Measurements from ENCODE around the gene FBN1. TPM values are rescaled to one million over a fixed set of nuclear protein-coding genes. Genes with fewer than 3 reads are reported as not detected.

Gene FBN1
- total RNA-seq, 1 experiment from 2014 or later: 1.1 TPM

- DNase-seq: no peak
- CTCF ChIA-PET: no interaction called here
- Mint-ChIP-seq H3K27me3 (ENCODE audit: unreplicated experiment) (no peaks in the 10 kb centered on the region), H3K27ac (ENCODE audit: unreplicated experiment) (no peak overlapping the region), H3K36me3 (ENCODE audit: insufficient read depth, unreplicated experiment) (no peaks in the 10 kb centered on the region), H3K4me3 (ENCODE audit: low read depth, unreplicated experiment) (no peak overlapping the region), H3K4me1 (ENCODE audit: low read depth, unreplicated experiment) (peaks cover 8% of the 10 kb centered on the region), H3K9me3 (ENCODE audit: low read depth, unreplicated experiment) (no peaks in the 10 kb centered on the region)
- no TSS peak for BruUV-seq (replicated peaks)
- no peak for TF ChIP-seq CTCF (IDR thresholded peaks at IDR 0.05; ENCODE audit: unreplicated experiment)
- intact Hi-C loops (cut with micrococcal nuclease; ENCODE audit: unreplicated experiment): no loop called here
Measured at GRCh38 chr15:48678851-48679250, 33.3 kb upstream of the FBN1 start.

- H3K27ac Mint-ChIP-seq (ENCODE audit: unreplicated experiment): no peak overlapping the region
- no peaks in the 10 kb centered on the region for H3K27me3 Mint-ChIP-seq (ENCODE audit: unreplicated experiment)
- peaks cover 4% of the 10 kb centered on the region for H3K4me1 Mint-ChIP-seq (ENCODE audit: low read depth, unreplicated experiment)
- H3K9me3 Mint-ChIP-seq (ENCODE audit: low read depth, unreplicated experiment): no peaks in the 10 kb centered on the region
- no peak overlapping the region for H3K4me3 Mint-ChIP-seq (ENCODE audit: low read depth, unreplicated experiment)
- no TSS peak for BruUV-seq (replicated peaks)
- CTCF ChIA-PET: no interaction called here
- intact Hi-C loops (cut with micrococcal nuclease; ENCODE audit: unreplicated experiment): no loop called here
- DNase-seq: no peak
- no peaks in the 10 kb centered on the region for H3K36me3 Mint-ChIP-seq (ENCODE audit: insufficient read depth, unreplicated experiment)
- TF ChIP-seq CTCF (IDR thresholded peaks at IDR 0.05; ENCODE audit: unreplicated experiment): no peak
Measured at GRCh38 chr15:48677821-48678220, 32.3 kb upstream of the FBN1 start.

GRCh38 chr15:48675436-48675835 is 29.9 kb upstream of the FBN1 start:
- BruUV-seq (replicated peaks): no TSS peak
- CTCF ChIA-PET: no interaction called here
- Mint-ChIP-seq H3K9me3 (ENCODE audit: low read depth, unreplicated experiment) (no peaks in the 10 kb centered on the region), H3K27me3 (ENCODE audit: unreplicated experiment) (no peaks in the 10 kb centered on the region), H3K36me3 (ENCODE audit: insufficient read depth, unreplicated experiment) (no peaks in the 10 kb centered on the region), H3K4me1 (ENCODE audit: low read depth, unreplicated experiment) (no peaks in the 10 kb centered on the region), H3K4me3 (ENCODE audit: low read depth, unreplicated experiment) (no peak overlapping the region), H3K27ac (ENCODE audit: unreplicated experiment) (no peak overlapping the region)
- intact Hi-C loops (cut with micrococcal nuclease; ENCODE audit: unreplicated experiment): no loop called here
- DNase-seq: no peak
- TF ChIP-seq CTCF (IDR thresholded peaks at IDR 0.05; ENCODE audit: unreplicated experiment): no peak

GRCh38 chr15:48674876-48675275 is 29.4 kb upstream of the FBN1 start:
- Mint-ChIP-seq H3K4me3 (ENCODE audit: low read depth, unreplicated experiment) (no peak overlapping the region), H3K27ac (ENCODE audit: unreplicated experiment) (no peak overlapping the region), H3K36me3 (ENCODE audit: insufficient read depth, unreplicated experiment) (no peaks in the 10 kb centered on the region), H3K27me3 (ENCODE audit: unreplicated experiment) (no peaks in the 10 kb centered on the region), H3K4me1 (ENCODE audit: low read depth, unreplicated experiment) (no peaks in the 10 kb centered on the region), H3K9me3 (ENCODE audit: low read depth, unreplicated experiment) (no peaks in the 10 kb centered on the region)
- intact Hi-C loops (cut with micrococcal nuclease; ENCODE audit: unreplicated experiment): no loop called here
- CTCF ChIA-PET: no interaction called here
- BruUV-seq (replicated peaks): no TSS peak
- no peak for TF ChIP-seq CTCF (IDR thresholded peaks at IDR 0.05; ENCODE audit: unreplicated experiment)
- DNase-seq: no peak

- CTCF ChIA-PET: no interaction called here
- Mint-ChIP-seq H3K4me1 (ENCODE audit: low read depth, unreplicated experiment) (no peaks in the 10 kb centered on the region), H3K4me3 (ENCODE audit: low read depth, unreplicated experiment) (no peak overlapping the region), H3K27ac (ENCODE audit: unreplicated experiment) (no peak overlapping the region), H3K27me3 (ENCODE audit: unreplicated experiment) (no peaks in the 10 kb centered on the region), H3K36me3 (ENCODE audit: insufficient read depth, unreplicated experiment) (no peaks in the 10 kb centered on the region), H3K9me3 (ENCODE audit: low read depth, unreplicated experiment) (no peaks in the 10 kb centered on the region)
- no peak for TF ChIP-seq CTCF (IDR thresholded peaks at IDR 0.05; ENCODE audit: unreplicated experiment)
- DNase-seq: no peak
- intact Hi-C loops (cut with micrococcal nuclease; ENCODE audit: unreplicated experiment): no loop called here
- BruUV-seq (replicated peaks): no TSS peak
Measured at GRCh38 chr15:48672206-48672605, 26.7 kb upstream of the FBN1 start.
